Bronchial epithelial cell (primary cell): ENCODE results near the gene TMEM154. TPM values are rescaled to one million over a fixed set of nuclear protein-coding genes. Genes with fewer than 3 reads are reported as not detected.

Experiments used
- DNase-seq: peaks from one replicate; pipeline ENCODE4 v3.0.0-alpha.2; 2010; ENCODE audit warnings: low read depth
- FAIRE-seq: peaks from 2 replicates; lab custom pipeline; 2011; peaks lifted over from hg19 to GRCh38; lab: Jason Lieb, UNC
- H3K27me3 ChIP-seq: 2 replicates; pipeline ENCODE4 v1.5.1; 2011; ENCODE audit warnings: low read length; ENCODE audit not compliant: control insufficient read depth, insufficient read depth
- H3K36me3 ChIP-seq: 2 replicates; pipeline ENCODE4 v1.5.1; 2011; ENCODE audit warnings: low read length; ENCODE audit not compliant: control insufficient read depth, insufficient read depth
- H3K4me3 ChIP-seq: 2 replicates; pipeline ENCODE4 v1.5.1; 2011; ENCODE audit warnings: mild to moderate bottlenecking, low read depth, low read length, control low read depth
- total RNA-seq: library from RNA; depleted of rRNA; stranded (reverse); fragments of >200 nt; gene quantifications from 2 replicates; pipeline ENCODE4 v1.2.1, GENCODE V29; 2014
- TF ChIP-seq, protein P1 (sequence below): IDR thresholded peaks from 2 replicates; pipeline ENCODE4 v1.5.1; 2011; ENCODE audit warnings: mild to moderate bottlenecking, moderate library complexity, low read length, control low read depth, inconsistent platforms; ENCODE audit not compliant: insufficient read depth, severe bottlenecking

Gene TMEM154
- total RNA-seq, 1 donor from 2014 or later = 22.4 TPM

DNA sequence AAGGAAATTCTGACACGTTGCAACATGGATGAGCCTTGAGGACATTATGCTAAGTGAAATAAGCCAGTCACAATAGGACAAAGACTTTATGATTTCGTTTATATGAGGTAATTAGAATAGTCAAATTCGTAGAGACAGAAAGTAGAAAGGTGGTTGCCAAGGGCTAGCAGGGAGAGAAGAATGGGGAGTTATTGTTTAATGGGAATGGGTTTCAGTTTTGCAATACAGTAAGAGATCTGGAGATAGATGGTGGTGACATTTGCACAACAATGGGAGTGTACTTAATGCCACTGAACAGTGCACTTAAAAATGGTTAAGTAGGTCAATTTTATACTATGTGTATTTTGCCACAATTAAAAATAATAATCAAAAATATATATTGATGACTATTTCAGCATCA, 43.4 kb upstream of the TMEM154 start:
- H3K36me3 ChIP-seq = no peaks in the 10 kb centered on the region
- TF ChIP-seq, protein P1, sequence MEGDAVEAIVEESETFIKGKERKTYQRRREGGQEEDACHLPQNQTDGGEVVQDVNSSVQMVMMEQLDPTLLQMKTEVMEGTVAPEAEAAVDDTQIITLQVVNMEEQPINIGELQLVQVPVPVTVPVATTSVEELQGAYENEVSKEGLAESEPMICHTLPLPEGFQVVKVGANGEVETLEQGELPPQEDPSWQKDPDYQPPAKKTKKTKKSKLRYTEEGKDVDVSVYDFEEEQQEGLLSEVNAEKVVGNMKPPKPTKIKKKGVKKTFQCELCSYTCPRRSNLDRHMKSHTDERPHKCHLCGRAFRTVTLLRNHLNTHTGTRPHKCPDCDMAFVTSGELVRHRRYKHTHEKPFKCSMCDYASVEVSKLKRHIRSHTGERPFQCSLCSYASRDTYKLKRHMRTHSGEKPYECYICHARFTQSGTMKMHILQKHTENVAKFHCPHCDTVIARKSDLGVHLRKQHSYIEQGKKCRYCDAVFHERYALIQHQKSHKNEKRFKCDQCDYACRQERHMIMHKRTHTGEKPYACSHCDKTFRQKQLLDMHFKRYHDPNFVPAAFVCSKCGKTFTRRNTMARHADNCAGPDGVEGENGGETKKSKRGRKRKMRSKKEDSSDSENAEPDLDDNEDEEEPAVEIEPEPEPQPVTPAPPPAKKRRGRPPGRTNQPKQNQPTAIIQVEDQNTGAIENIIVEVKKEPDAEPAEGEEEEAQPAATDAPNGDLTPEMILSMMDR = no peak
- FAIRE-seq = no peak
- H3K27me3 ChIP-seq = no peaks in the 10 kb centered on the region
- no peak for DNase-seq
- no peak overlapping the region for H3K4me3 ChIP-seq

- no peaks in the 10 kb centered on the region for H3K36me3 ChIP-seq
- FAIRE-seq (no peak), DNase-seq (peak; percentile 70)
- peak overlapping the region; percentile 32 for H3K4me3 ChIP-seq
- no peaks in the 10 kb centered on the region for H3K27me3 ChIP-seq
- TF ChIP-seq, protein P1 = no peak
Observed at GRCh38 chr4:152719801-152720556, 40.2 kb upstream of the TMEM154 start.

- no peak for DNase-seq
- Histone ChIP-seq H3K27me3 (no peaks in the 10 kb centered on the region), H3K36me3 (no peaks in the 10 kb centered on the region), H3K4me3 (no peak overlapping the region)
- TF ChIP-seq, protein P1 = no peak
- FAIRE-seq = peak; percentile 72
Observed at GRCh38 chr4:152719291-152719690, 39.5 kb upstream of the TMEM154 start.

DNA sequence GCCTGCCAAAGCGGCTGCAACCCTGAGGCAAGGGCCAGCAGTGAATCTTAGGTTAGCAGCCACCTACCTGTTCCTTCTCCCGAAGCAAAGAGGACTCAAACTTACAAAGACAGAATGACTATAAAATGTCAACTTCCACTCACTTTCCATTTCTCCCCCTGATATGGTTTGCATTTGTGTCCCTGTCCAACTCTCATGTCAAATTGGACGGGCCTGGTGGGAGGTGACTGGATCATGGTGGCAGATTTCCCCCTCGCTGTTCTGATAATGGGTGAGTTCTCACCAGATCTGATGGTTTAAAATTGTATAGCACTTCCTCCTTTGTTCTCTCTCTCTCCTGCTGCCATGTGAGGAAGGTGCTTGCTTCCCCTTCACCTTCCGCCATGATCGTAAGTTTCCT, 35.3 kb upstream of the TMEM154 start:
- DNase-seq (no peak), FAIRE-seq (peak; percentile 58)
- no peaks in the 10 kb centered on the region for H3K27me3 ChIP-seq
- TF ChIP-seq, protein P1 = no peak
- no peak overlapping the region for H3K4me3 ChIP-seq
- no peaks in the 10 kb centered on the region for H3K36me3 ChIP-seq

DNA sequence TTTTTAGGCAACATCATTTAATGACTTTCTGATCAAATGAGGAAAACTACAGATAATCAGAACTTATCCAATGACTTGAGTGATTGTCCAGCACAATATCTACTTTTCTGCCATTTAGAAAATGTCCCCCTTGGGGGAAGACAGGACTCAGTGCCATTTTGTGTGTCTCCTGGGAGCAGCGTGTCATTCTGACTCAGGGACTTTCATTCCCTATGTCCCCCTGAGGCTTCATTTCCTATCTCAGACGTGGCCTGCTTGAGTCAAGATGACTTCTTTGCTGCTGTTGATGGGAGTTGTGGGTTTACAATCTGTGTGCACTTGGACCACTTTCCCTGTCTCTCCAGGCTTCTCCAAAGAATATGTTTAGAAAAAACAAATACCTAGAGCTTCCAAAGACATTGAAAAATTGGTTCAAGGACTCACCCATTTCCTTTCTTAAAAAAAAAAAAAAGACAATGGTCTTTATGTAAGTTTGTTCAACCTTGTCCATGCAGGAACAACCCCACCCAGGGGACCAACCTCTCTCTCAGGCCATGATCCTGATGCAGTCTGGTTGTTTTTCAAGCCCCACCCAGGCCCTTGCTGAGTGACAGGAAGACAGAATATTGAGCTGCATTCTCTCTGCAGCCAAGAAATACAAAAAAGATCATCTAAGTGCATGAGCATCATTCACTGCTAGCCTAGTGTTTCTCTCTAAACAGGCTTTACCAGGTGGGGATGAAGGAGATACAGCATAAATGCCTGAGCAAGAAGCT, 34.3 kb upstream of the TMEM154 start:
- no peak for FAIRE-seq
- TF ChIP-seq, protein P1 = no peak
- Histone ChIP-seq H3K4me3 (no peak overlapping the region), H3K36me3 (no peaks in the 10 kb centered on the region), H3K27me3 (no peaks in the 10 kb centered on the region)
- DNase-seq = no peak
